Osteocyte (in vitro differentiated cells): Measurements from ENCODE around the gene ENG. TPM values are rescaled to one million over a fixed set of nuclear protein-coding genes. Genes with fewer than 3 reads are reported as not detected.

Experiments
- DNase-seq: peaks from one replicate; pipeline ENCODE4 v3.0.0; 2021; ENCODE audit warnings: mixed read lengths; ENCODE audit not compliant: unreplicated experiment; ENCODE audit errors: extremely low spot score
- H3K27ac Mint-ChIP-seq: one replicate; pipeline ENCODE4 v1.8.0; 2021; ENCODE audit warnings: mild to moderate bottlenecking, mixed read lengths; ENCODE audit not compliant: unreplicated experiment
- H3K27me3 Mint-ChIP-seq: one replicate; pipeline ENCODE4 v1.8.0; 2021; ENCODE audit warnings: mixed read lengths; ENCODE audit not compliant: unreplicated experiment
- H3K36me3 Mint-ChIP-seq: one replicate; pipeline ENCODE4 v1.8.0; 2021; ENCODE audit warnings: mixed read lengths; ENCODE audit not compliant: unreplicated experiment
- H3K4me1 Mint-ChIP-seq: one replicate; pipeline ENCODE4 v1.8.0; 2021; ENCODE audit warnings: mixed read lengths; ENCODE audit not compliant: unreplicated experiment
- H3K4me3 Mint-ChIP-seq: one replicate; pipeline ENCODE4 v1.8.0; 2021; ENCODE audit warnings: mild to moderate bottlenecking, moderate library complexity, mixed read lengths; ENCODE audit not compliant: unreplicated experiment
- H3K9me3 Mint-ChIP-seq: one replicate; pipeline ENCODE4 v1.8.0; 2021; ENCODE audit warnings: mixed read lengths; ENCODE audit not compliant: unreplicated experiment
- total RNA-seq: library from RNA; stranded (reverse); gene quantifications from 2 replicates; pipeline ENCODE4 v1.2.1, GENCODE V29; 2021
- TF ChIP-seq, protein P1 (sequence below): fragments of 200-600 bp; sonication (generic); IDR thresholded peaks from 2 replicates; pipeline ENCODE4 v1.5.0; 2021; ENCODE audit warnings: antibody characterized with exemption, mild to moderate bottlenecking, moderate library complexity

ENG gene
- total RNA-seq, 1 donor from 2014 or later: 143 TPM

DNA sequence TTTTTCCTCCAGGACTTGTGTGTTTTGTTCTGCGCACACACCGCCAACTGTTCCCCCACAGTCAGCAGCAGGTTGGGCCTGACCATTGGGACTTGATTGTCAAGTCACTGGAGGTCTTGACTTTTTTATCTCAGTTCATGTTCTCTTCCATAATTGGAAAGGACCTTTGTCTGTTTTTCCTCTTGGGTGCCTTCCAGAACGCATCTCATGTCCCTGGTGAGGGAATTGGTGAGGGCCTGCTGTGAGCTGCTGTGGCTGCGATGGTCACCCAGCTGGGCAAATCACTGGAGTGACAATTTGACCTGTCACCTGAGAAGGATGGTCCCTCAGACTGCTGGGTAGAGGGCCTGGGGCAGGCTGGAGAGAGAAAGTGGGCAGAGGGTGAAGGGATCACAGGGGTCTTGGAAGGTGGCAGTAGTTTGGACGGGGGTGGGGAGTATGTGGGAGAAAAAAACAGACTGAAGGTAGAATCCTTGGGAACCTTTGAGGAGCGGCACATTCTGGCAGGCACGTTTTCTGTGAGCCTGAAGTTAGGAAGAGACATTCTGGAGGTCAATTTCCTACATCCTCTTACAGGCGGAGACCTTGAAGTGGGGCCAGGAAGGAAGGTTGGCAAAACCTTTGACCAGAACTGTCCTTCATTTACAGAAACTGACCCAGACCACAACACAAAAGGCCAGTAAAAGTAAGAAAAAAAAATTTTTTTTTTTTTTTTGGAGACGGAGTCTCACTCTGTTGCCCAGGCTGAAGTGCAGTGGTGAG, 64.2 kb downstream of the ENG start:
- H3K27ac Mint-ChIP-seq: no peak overlapping the region
- no peak for DNase-seq
- TF ChIP-seq, protein P1, sequence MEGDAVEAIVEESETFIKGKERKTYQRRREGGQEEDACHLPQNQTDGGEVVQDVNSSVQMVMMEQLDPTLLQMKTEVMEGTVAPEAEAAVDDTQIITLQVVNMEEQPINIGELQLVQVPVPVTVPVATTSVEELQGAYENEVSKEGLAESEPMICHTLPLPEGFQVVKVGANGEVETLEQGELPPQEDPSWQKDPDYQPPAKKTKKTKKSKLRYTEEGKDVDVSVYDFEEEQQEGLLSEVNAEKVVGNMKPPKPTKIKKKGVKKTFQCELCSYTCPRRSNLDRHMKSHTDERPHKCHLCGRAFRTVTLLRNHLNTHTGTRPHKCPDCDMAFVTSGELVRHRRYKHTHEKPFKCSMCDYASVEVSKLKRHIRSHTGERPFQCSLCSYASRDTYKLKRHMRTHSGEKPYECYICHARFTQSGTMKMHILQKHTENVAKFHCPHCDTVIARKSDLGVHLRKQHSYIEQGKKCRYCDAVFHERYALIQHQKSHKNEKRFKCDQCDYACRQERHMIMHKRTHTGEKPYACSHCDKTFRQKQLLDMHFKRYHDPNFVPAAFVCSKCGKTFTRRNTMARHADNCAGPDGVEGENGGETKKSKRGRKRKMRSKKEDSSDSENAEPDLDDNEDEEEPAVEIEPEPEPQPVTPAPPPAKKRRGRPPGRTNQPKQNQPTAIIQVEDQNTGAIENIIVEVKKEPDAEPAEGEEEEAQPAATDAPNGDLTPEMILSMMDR: no peak
- no peaks in the 10 kb centered on the region for H3K9me3 Mint-ChIP-seq
- H3K27me3 Mint-ChIP-seq: no peaks in the 10 kb centered on the region
- peaks cover 35% of the 10 kb centered on the region for H3K36me3 Mint-ChIP-seq
- peaks cover 14% of the 10 kb centered on the region for H3K4me1 Mint-ChIP-seq
- no peak overlapping the region for H3K4me3 Mint-ChIP-seq

DNA sequence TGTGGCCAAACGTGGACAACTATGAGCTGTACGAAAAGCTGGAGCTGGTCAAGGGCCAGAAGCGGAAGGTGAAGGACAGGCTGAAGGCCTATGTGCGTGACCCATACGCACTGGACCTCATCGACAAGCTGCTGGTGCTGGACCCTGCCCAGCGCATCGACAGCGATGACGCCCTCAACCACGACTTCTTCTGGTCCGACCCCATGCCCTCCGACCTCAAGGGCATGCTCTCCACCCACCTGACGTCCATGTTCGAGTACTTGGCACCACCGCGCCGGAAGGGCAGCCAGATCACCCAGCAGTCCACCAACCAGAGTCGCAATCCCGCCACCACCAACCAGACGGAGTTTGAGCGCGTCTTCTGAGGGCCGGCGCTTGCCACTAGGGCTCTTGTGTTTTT, 65.3 kb downstream of the ENG start:
- no peak for DNase-seq
- Mint-ChIP-seq H3K4me3 (no peak overlapping the region), H3K9me3 (no peaks in the 10 kb centered on the region), H3K36me3 (peaks cover 35% of the 10 kb centered on the region), H3K4me1 (peaks cover 16% of the 10 kb centered on the region), H3K27me3 (no peaks in the 10 kb centered on the region), H3K27ac (no peak overlapping the region)
- TF ChIP-seq, protein P1: no peak

GRCh38 chr9:127788337-127789011, 66.0 kb downstream of the ENG start:
- TF ChIP-seq, protein P1: no peak
- H3K27ac Mint-ChIP-seq: no peak overlapping the region
- H3K27me3 Mint-ChIP-seq: no peaks in the 10 kb centered on the region
- H3K4me1 Mint-ChIP-seq: peaks cover 16% of the 10 kb centered on the region
- no peak for DNase-seq
- no peaks in the 10 kb centered on the region for H3K9me3 Mint-ChIP-seq
- peaks cover 35% of the 10 kb centered on the region for H3K36me3 Mint-ChIP-seq
- peak overlapping the region; percentile 29 for H3K4me3 Mint-ChIP-seq

GRCh38 chr9:127786773-127787104, 67.7 kb downstream of the ENG start:
- no peak for DNase-seq
- H3K4me3 Mint-ChIP-seq: peak overlapping the region; percentile 92
- TF ChIP-seq, protein P1: peak; percentile 66

More at GRCh38 chr9:127786773-127787104, 67.7 kb downstream of the ENG start:
- H3K4me1 Mint-ChIP-seq: peaks cover 16% of the 10 kb centered on the region
- no peaks in the 10 kb centered on the region for H3K9me3 Mint-ChIP-seq
- H3K36me3 Mint-ChIP-seq: peaks cover 31% of the 10 kb centered on the region
- H3K27me3 Mint-ChIP-seq: no peaks in the 10 kb centered on the region
- H3K27ac Mint-ChIP-seq: peak overlapping the region; percentile 80
